GM12878 (cell line): ENCODE data around the gene PRPF38A.

ENCODE experiments used
- CBX3 ChIP-seq: fragments of 200-600 bp; sonication (generic); IDR thresholded peaks from 2 replicates; pipeline ENCODE4 v1.6.1; 2016; ENCODE audit warnings: low read depth, borderline replicate concordance
- CTCF ChIP-seq, 3 experiments: IDR thresholded peaks in 2 of 3; conservative IDR thresholded peaks in 1 of 3; 2 replicates each; pipeline ENCODE4 v1.5.1; 2011; ENCODE audit warnings: low read depth in 3 of 3, low read length in 3 of 3, mild to moderate bottlenecking in 3 of 3, control low read depth in 2 of 3, moderate library complexity in 2 of 3, inconsistent platforms in 1 of 3, mixed read lengths in 1 of 3; ENCODE audit not compliant: control insufficient read depth in 2 of 3, insufficient read depth in 1 of 3; ENCODE audit errors: extremely low read depth in 1 of 3

DNA sequence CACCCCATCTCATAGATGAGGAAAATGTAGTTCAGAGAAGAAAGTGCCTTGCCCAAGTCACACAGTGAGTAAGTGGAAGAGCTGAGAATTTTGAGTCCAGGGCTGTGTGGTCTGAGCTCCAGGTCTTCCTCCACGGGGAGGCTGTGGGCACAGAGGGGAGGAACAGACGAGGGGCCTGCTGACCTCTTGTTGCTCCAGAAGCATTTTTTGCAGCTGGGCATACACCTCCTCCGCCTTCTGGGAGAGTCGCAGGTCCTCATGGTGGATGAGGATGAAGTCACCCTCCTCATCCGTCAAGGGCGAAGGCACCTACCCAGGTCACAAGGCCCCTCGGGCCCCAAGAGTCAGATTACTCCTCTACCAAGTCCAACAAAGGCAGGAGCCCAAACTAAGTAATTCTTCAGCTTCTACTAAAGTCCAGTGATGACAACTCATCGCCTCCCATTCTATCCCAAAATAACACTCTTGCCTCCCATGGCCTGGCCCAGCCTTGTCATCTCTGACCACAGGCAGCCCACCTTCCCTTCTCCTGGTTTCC, 47.5 kb upstream of the PRPF38A start:
- no peak for TF ChIP-seq CTCF (IDR thresholded peaks at IDR 0.05 in 2 of 3, conservative IDR thresholded peaks at IDR 0.05 in 1 of 3; ENCODE audit: control insufficient read depth in 2 of 3, extremely low read depth in 1 of 3, insufficient read depth in 1 of 3, low read depth in 3 of 3, low read length in 3 of 3)
- no peak for TF ChIP-seq CBX3
